GM23338 (cell line): ENCODE results near the gene IL15RA. TPM values are rescaled to one million over a fixed set of nuclear protein-coding genes. Genes with fewer than 3 reads are reported as not detected.
A peak's percentile ranks its signal among the peaks of the same experiment; 100 is the strongest.

Experiments used
- ATAC-seq: fragments of 200-7000 bp; cut with Tn5 transposase; 3 replicates; pipeline ENCODE4 v1.9.1; 2020
- DNase-seq: peaks from one replicate; pipeline ENCODE4 v3.0.0-alpha.2; 2015; ENCODE audit warnings: low spot score
- H2AFZ ChIP-seq: fragments of 200-600 bp; sonication (generic); 2 replicates; pipeline ENCODE4 v1.8.0; 2016; ENCODE audit warnings: antibody characterized with exemption, mild to moderate bottlenecking, moderate library complexity
- H3F3A ChIP-seq: fragments of 200-600 bp; sonication (generic); replicated peaks from 2 replicates; pipeline ENCODE4 v1.8.0; 2017; ENCODE audit warnings: antibody characterized with exemption, mixed run types, low read depth
- H3K27ac ChIP-seq: fragments of 200-600 bp; sonication (generic); 2 replicates; pipeline ENCODE4 v1.6.1; 2016; ENCODE audit warnings: low read depth
- H3K27me3 ChIP-seq: fragments of 200-600 bp; sonication (generic); 2 replicates; pipeline ENCODE4 v1.8.0; 2016; ENCODE audit warnings: mild to moderate bottlenecking, mixed run types, moderate library complexity; ENCODE audit not compliant: insufficient read depth
- H3K36me3 ChIP-seq: fragments of 200-600 bp; sonication (generic); 2 replicates; pipeline ENCODE4 v1.8.0; 2016; ENCODE audit warnings: mild to moderate bottlenecking; ENCODE audit not compliant: insufficient read depth
- H3K4me1 ChIP-seq: fragments of 200-600 bp; sonication (generic); 2 replicates; pipeline ENCODE4 v1.8.0; 2016; ENCODE audit warnings: mild to moderate bottlenecking, moderate library complexity; ENCODE audit not compliant: insufficient read depth
- H3K4me2 ChIP-seq: fragments of 200-600 bp; sonication (generic); 2 replicates; pipeline ENCODE4 v1.7.1; 2017; ENCODE audit warnings: mixed run types
- H3K4me3 ChIP-seq: fragments of 200-600 bp; sonication (generic); 2 replicates; pipeline ENCODE4 v1.6.1; 2016; ENCODE audit warnings: mixed run types
- H3K79me2 ChIP-seq: fragments of 200-600 bp; sonication (generic); replicated peaks from 2 replicates; pipeline ENCODE4 v1.8.0; 2017; ENCODE audit warnings: mild to moderate bottlenecking; ENCODE audit not compliant: insufficient read depth
- H3K9me2 ChIP-seq: fragments of 200-600 bp; sonication (generic); 2 replicates; pipeline ENCODE4 v1.8.0; 2017; ENCODE audit not compliant: insufficient read depth
- H4K20me1 ChIP-seq: fragments of 200-600 bp; sonication (generic); replicated peaks from 2 replicates; pipeline ENCODE4 v1.8.0; 2017; ENCODE audit warnings: mild to moderate bottlenecking; ENCODE audit not compliant: insufficient read depth
- H3K27ac Mint-ChIP-seq: 2 replicates; pipeline ENCODE4 v1.8.0; 2020; ENCODE audit warnings: inconsistent platforms, mild to moderate bottlenecking, moderate library complexity, mixed read lengths
- H3K27me3 Mint-ChIP-seq: 3 replicates; pipeline ENCODE4 v1.8.0; 2022; ENCODE audit warnings: low read depth, mild to moderate bottlenecking, moderate library complexity, mixed read lengths, inconsistent platforms; ENCODE audit not compliant: insufficient read depth, poor library complexity
- H3K36me3 Mint-ChIP-seq: 3 replicates; pipeline ENCODE4 v1.8.0; 2021; ENCODE audit warnings: low read depth, mild to moderate bottlenecking, inconsistent platforms, moderate library complexity, mixed read lengths
- H3K4me1 Mint-ChIP-seq: 3 replicates; pipeline ENCODE4 v1.8.0; 2020; ENCODE audit warnings: mild to moderate bottlenecking, inconsistent platforms, mixed read lengths
- H3K4me3 Mint-ChIP-seq: 3 replicates; pipeline ENCODE4 v1.8.0; 2021; ENCODE audit warnings: moderate library complexity, mild to moderate bottlenecking, inconsistent platforms, mixed read lengths
- H3K9me3 Mint-ChIP-seq: 3 replicates; pipeline ENCODE4 v1.8.0; 2020; ENCODE audit warnings: moderate library complexity, mild to moderate bottlenecking, inconsistent platforms, mixed read lengths
- CREB1 ChIP-seq: fragments of 250-450 bp; sonication (Bioruptor Pico); IDR thresholded peaks from 2 replicates; pipeline ENCODE4 v1.5.0; 2020; ENCODE audit warnings: low read depth, mild to moderate bottlenecking, moderate library complexity
- EZH2 ChIP-seq: fragments of 200-600 bp; sonication (generic); IDR thresholded peaks from one replicate; pipeline ENCODE4 v1.8.0; 2017; ENCODE audit warnings: antibody characterized with exemption, mild to moderate bottlenecking, low read depth; ENCODE audit not compliant: unreplicated experiment
- JUNB ChIP-seq: IDR thresholded peaks from one replicate; pipeline ENCODE4 v1.6.1; 2016; ENCODE audit warnings: antibody characterized with exemption; ENCODE audit not compliant: unreplicated experiment
- POLR2AphosphoS5 ChIP-seq: IDR thresholded peaks from 2 replicates; pipeline ENCODE4 v1.6.1; 2016; ENCODE audit warnings: antibody characterized with exemption, low read depth
- STAT1 ChIP-seq: IDR thresholded peaks from one replicate; pipeline ENCODE4 v1.6.1; 2016; ENCODE audit warnings: antibody characterized with exemption; ENCODE audit not compliant: unreplicated experiment
- ZNF114 ChIP-seq: fragments of 250-450 bp; sonication (Bioruptor Pico); IDR thresholded peaks from 2 replicates; pipeline ENCODE4 v1.5.0; 2020; ENCODE audit warnings: mild to moderate bottlenecking, moderate library complexity
- ZNF331 ChIP-seq: fragments of 250-450 bp; sonication (Bioruptor Pico); IDR thresholded peaks from 2 replicates; pipeline ENCODE4 v1.5.0; 2020; ENCODE audit warnings: low read depth, mild to moderate bottlenecking, moderate library complexity
- polyA plus RNA-seq: library from polyadenylated mRNA; unstranded; fragments of >200 nt; fragmentation: Nextera tagmentation; extraction: Ambion mirVana; gene quantifications from 2 replicates; pipeline ENCODE4 v1.2.1, GENCODE V29; 2016
- total RNA-seq: library from RNA; depleted of rRNA; stranded (reverse); fragments of >200 nt; shearing (Covaris generic); gene quantifications from 2 replicates; pipeline ENCODE4 v1.2.3, GENCODE V29; 2014
- TF ChIP-seq, protein P1 (sequence below): fragments of 250-450 bp; sonication (Bioruptor Pico); IDR thresholded peaks from 2 replicates; pipeline ENCODE4 v1.5.0; 2020; ENCODE audit warnings: mild to moderate bottlenecking, moderate library complexity
- TF ChIP-seq, protein P2 (sequence below): IDR thresholded peaks from one replicate; pipeline ENCODE4 v1.6.1; 2018; ENCODE audit warnings: antibody characterized with exemption; ENCODE audit not compliant: unreplicated experiment

The IL15RA gene
- total and polyA plus RNA-seq, 2 experiments from 2014 or later: 1.6 to 2.2 TPM

- no peaks in the 10 kb centered on the region for H3K27me3 ChIP-seq
- H3K4me1 ChIP-seq: no peaks in the 10 kb centered on the region
- ATAC-seq (no peak), DNase-seq (no peak)
- H3K9me3 Mint-ChIP-seq: no peaks in the 10 kb centered on the region
- H3K9me2 ChIP-seq: no peaks in the 10 kb centered on the region
- H3K36me3 ChIP-seq: no peaks in the 10 kb centered on the region
- no peak overlapping the region for H3K4me2 ChIP-seq
- no peak overlapping the region for H3K4me3 ChIP-seq
- H3K79me2 ChIP-seq: no peaks in the 10 kb centered on the region
- no peak overlapping the region for H3K4me3 Mint-ChIP-seq
- peak overlapping the region; percentile 59; the same call in 1 of the 2 replicates for H2AFZ ChIP-seq
- TF ChIP-seq POLR2AphosphoS5 (no peak), CREB1 (CRISPR knock-in tag) (no peak), EZH2 (no peak), ZNF114 (CRISPR knock-in tag) (no peak), STAT1 (no peak), JUNB (no peak), ZNF331 (CRISPR knock-in tag) (no peak)
- TF ChIP-seq, protein P1, sequence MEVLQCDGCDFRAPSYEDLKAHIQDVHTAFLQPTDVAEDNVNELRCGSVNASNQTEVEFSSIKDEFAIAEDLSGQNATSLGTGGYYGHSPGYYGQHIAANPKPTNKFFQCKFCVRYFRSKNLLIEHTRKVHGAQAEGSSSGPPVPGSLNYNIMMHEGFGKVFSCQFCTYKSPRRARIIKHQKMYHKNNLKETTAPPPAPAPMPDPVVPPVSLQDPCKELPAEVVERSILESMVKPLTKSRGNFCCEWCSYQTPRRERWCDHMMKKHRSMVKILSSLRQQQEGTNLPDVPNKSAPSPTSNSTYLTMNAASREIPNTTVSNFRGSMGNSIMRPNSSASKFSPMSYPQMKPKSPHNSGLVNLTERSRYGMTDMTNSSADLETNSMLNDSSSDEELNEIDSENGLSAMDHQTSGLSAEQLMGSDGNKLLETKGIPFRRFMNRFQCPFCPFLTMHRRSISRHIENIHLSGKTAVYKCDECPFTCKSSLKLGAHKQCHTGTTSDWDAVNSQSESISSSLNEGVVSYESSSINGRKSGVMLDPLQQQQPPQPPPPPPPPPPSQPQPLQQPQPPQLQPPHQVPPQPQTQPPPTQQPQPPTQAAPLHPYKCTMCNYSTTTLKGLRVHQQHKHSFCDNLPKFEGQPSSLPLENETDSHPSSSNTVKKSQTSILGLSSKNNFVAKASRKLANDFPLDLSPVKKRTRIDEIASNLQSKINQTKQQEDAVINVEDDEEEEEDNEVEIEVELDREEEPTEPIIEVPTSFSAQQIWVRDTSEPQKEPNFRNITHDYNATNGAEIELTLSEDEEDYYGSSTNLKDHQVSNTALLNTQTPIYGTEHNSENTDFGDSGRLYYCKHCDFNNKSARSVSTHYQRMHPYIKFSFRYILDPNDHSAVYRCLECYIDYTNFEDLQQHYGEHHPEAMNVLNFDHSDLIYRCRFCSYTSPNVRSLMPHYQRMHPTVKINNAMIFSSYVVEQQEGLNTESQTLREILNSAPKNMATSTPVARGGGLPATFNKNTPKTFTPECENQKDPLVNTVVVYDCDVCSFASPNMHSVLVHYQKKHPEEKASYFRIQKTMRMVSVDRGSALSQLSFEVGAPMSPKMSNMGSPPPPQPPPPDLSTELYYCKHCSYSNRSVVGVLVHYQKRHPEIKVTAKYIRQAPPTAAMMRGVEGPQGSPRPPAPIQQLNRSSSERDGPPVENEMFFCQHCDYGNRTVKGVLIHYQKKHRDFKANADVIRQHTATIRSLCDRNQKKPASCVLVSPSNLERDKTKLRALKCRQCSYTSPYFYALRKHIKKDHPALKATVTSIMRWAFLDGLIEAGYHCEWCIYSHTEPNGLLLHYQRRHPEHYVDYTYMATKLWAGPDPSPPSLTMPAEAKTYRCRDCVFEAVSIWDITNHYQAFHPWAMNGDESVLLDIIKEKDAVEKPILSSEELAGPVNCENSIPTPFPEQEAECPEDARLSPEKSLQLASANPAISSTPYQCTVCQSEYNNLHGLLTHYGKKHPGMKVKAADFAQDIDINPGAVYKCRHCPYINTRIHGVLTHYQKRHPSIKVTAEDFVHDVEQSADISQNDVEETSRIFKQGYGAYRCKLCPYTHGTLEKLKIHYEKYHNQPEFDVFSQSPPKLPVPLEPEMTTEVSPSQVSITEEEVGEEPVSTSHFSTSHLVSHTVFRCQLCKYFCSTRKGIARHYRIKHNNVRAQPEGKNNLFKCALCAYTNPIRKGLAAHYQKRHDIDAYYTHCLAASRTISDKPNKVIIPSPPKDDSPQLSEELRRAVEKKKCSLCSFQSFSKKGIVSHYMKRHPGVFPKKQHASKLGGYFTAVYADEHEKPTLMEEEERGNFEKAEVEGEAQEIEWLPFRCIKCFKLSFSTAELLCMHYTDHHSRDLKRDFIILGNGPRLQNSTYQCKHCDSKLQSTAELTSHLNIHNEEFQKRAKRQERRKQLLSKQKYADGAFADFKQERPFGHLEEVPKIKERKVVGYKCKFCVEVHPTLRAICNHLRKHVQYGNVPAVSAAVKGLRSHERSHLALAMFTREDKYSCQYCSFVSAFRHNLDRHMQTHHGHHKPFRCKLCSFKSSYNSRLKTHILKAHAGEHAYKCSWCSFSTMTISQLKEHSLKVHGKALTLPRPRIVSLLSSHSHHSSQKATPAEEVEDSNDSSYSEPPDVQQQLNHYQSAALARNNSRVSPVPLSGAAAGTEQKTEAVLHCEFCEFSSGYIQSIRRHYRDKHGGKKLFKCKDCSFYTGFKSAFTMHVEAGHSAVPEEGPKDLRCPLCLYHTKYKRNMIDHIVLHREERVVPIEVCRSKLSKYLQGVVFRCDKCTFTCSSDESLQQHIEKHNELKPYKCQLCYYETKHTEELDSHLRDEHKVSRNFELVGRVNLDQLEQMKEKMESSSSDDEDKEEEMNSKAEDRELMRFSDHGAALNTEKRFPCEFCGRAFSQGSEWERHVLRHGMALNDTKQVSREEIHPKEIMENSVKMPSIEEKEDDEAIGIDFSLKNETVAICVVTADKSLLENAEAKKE (CRISPR knock-in tag): no peak
- TF ChIP-seq, protein P2, sequence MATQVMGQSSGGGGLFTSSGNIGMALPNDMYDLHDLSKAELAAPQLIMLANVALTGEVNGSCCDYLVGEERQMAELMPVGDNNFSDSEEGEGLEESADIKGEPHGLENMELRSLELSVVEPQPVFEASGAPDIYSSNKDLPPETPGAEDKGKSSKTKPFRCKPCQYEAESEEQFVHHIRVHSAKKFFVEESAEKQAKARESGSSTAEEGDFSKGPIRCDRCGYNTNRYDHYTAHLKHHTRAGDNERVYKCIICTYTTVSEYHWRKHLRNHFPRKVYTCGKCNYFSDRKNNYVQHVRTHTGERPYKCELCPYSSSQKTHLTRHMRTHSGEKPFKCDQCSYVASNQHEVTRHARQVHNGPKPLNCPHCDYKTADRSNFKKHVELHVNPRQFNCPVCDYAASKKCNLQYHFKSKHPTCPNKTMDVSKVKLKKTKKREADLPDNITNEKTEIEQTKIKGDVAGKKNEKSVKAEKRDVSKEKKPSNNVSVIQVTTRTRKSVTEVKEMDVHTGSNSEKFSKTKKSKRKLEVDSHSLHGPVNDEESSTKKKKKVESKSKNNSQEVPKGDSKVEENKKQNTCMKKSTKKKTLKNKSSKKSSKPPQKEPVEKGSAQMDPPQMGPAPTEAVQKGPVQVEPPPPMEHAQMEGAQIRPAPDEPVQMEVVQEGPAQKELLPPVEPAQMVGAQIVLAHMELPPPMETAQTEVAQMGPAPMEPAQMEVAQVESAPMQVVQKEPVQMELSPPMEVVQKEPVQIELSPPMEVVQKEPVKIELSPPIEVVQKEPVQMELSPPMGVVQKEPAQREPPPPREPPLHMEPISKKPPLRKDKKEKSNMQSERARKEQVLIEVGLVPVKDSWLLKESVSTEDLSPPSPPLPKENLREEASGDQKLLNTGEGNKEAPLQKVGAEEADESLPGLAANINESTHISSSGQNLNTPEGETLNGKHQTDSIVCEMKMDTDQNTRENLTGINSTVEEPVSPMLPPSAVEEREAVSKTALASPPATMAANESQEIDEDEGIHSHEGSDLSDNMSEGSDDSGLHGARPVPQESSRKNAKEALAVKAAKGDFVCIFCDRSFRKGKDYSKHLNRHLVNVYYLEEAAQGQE: no peak
- no peak overlapping the region for H3K27ac Mint-ChIP-seq
- peaks cover 6% of the 10 kb centered on the region for H3K27me3 Mint-ChIP-seq
- H3K4me1 Mint-ChIP-seq: no peaks in the 10 kb centered on the region
- H3K36me3 Mint-ChIP-seq: no peaks in the 10 kb centered on the region
- no peaks in the 10 kb centered on the region for H3F3A ChIP-seq
- no peak overlapping the region for H3K27ac ChIP-seq
- H4K20me1 ChIP-seq: no peaks in the 10 kb centered on the region
Measured at GRCh38 chr10:6023661-6024333, 46.5 kb upstream of the IL15RA start.
